ENCODE results near the gene CCNYL1.
"Not testable (repeated sequence)": the region's sequence is repeated elsewhere in the genome, so short reads cannot be mapped to it uniquely, and the experiment has no call there.

Gene CCNYL1

DNA sequence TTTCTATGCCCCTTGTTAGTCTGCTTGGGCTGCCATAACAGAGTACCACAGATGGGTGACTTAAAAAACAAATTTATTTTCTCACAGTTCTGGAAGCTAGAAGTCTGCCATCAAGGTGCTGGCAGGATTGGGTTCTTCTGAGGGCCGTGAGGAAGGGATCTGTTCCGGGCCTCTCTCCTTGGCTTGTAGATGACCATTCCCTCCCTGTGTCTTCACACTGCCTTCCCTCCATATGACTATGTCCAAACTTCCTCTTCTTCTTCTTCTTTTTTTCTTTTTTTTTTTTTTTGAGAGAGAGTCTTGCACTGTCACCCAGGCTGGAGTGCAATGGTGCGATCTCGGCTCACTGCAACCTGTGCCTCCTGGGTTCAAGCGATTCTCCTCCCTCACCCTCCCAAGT lies 13.1 kb upstream of the CCNYL1 start:
- DNase-seq = no peak

GRCh38 chr2:207704078-207704477 lies 7.4 kb upstream of the CCNYL1 start:
- DNase-seq = no peak

GRCh38 chr2:207704671-207705070 lies 6.8 kb upstream of the CCNYL1 start:
- DNase-seq = no peak

GRCh38 chr2:207706936-207707860 lies 4.2 kb upstream of the CCNYL1 start:
- DNase-seq = no peak

DNA sequence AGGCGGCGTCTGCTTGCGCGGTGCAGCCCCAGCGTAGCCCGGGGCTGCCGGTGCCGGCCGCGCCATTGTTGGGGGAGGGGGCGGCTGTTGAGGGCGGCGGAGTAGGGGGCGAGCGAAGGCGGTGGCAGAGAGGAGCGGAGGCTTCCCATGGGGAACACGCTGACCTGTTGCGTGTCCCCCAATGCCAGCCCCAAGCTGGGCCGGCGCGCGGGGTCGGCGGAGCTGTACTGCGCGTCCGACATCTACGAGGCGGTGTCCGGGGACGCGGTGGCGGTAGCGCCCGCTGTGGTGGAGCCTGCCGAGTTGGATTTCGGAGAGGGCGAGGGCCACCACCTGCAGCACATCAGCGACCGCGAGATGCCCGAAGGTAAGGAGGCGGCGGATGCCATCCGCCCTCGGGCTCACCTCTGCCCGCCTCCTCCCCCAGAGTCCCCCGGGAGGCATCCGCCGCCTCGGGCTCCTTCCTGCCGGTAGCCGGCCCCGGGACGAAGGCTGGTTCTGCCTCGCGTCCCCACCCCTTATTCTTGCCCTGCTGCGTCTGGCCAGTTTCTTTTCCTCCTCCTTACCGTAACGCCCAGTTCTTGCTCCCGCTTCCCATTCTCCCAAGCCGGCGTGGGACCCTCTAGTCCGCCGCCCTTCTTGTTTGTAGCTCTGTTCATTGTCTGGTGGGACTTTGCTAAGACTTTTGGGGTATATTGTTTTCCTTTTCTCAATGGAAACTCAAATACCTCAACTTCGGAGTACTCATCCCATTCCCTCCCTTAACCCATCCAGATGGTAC lies 500 bp downstream of the CCNYL1 start:
- DNase-seq = peak; percentile 24

GRCh38 chr2:207716056-207716455 lies 4.6 kb downstream of the CCNYL1 start:
- DNase-seq = no peak

DNA sequence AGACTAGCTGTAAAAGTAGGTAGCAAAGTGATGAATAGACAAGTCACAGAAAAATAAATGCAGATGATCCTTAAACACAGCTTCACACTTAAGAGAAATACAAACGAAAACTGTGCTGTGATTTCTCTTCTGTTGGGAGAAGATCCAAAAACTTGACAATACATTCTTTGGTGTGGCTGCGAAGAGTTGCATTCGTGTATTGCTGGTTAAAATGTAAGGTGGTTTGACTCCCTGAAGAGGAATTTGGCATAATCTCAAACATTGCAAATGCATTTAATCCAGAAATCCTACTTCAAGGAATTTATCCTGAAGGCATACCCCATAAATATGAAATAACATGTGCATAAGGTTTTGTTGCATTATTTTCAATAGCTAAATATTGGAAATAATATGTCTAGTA lies 7.1 kb downstream of the CCNYL1 start:
- DNase-seq = no peak

- DNase-seq = no peak
Measured at GRCh38 chr2:207719008-207719407, 7.6 kb downstream of the CCNYL1 start.

GRCh38 chr2:207719655-207720054 lies 8.2 kb downstream of the CCNYL1 start:
- DNase-seq = not testable (repeated sequence)

- DNase-seq = no peak
Measured at GRCh38 chr2:207720517-207721187, 9.2 kb downstream of the CCNYL1 start.

GRCh38 chr2:207722773-207723424 lies 11.5 kb downstream of the CCNYL1 start:
- no peak for DNase-seq

DNA sequence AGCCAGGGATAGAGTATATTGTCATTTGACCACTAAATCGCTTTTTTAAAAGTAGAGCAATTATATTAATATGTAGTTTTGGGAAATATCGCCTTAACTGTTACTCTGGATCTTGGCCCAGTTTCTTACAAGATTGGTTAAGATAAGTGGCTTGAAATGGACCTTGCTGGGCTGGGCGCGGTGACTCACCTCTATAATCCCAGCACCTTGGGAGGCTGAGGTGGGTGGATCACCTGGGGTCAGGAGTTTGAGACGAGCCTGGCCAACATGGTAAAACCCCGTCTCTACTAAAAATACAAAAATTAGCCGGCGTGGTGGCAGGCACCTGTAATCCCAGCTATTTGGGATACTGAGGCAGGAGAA lies 12.0 kb downstream of the CCNYL1 start:
- DNase-seq = not testable (repeated sequence)

DNA sequence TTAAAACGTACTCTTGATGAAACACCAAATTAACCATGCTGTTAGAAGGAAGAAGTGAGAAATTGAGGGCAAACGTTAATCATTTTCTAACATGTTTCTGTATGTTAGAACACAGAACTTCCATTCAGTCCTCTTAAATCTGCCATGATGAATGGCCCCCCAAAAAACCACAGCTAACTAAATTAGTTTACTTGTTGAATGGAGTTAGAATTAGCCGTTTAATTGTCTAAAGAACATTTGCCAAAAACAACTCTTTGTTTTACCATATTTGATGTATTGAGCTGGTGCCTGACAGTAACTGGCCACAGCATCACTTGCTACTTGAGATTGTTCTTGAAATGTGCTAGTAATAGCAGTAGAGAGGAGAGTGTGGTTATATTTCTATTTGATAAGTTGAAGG lies 12.7 kb downstream of the CCNYL1 start:
- DNase-seq = no peak

- DNase-seq = no peak
Measured at GRCh38 chr2:207725873-207726578, 14.6 kb downstream of the CCNYL1 start.

- DNase-seq = no peak
Measured at GRCh38 chr2:207727261-207727660, 15.8 kb downstream of the CCNYL1 start.

DNA sequence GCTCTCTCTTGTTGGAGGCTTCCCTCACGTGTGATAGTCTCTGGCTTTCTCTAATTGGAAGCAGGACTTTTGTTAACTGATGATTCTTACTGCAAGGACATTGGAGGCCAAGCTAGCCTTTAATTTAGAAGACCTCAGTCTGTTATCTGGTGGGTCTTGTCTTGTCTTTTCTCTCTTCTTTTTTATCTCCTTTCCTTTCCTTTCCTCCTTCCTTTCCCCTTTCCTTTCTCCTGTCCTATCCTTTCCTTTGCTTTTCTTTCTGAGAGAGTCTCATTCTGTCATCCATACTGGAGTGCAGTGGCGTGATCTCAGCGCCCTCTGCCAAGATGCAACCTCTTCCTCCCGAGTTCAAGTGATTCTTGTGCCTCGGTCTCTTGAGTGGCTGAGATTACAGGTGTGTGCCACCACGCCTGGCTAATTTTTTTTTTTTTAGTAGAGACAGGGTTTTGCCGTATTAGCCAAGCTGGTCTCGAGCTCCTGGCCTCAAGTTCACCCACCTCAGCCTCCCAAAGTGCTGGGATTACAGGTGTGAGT lies 18.1 kb downstream of the CCNYL1 start:
- no peak for DNase-seq

GRCh38 chr2:207731138-207731537 lies 19.7 kb downstream of the CCNYL1 start:
- no peak for DNase-seq

- no peak for DNase-seq
Measured at GRCh38 chr2:207733597-207734240, 22.3 kb downstream of the CCNYL1 start.

- no peak for DNase-seq
Measured at GRCh38 chr2:207734264-207734635, 22.8 kb downstream of the CCNYL1 start.

- DNase-seq = no peak
Measured at GRCh38 chr2:207734636-207735512, 23.4 kb downstream of the CCNYL1 start.

DNA sequence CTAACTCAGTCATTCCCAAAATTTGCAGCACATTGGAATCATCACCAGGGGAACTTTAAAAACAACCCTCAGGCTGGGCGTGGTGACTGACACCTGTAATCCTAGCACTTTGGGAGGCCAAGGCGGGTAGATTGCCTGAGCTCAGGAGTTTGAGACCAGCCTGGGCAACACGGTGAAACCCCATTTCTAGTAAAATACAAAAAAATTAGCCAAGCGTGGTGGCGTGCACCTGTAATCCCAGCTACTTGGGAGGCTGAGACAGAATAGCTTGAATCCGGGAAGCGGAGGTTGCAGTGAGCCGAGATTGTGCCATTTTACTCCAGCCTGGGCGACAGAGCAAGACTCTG lies 24.0 kb downstream of the CCNYL1 start:
- DNase-seq = not testable (repeated sequence)
